ENCODE results near the gene ATP5F1A.
"Not testable (repeated sequence)": the region's sequence is repeated elsewhere in the genome, so short reads cannot be mapped to it uniquely, and the experiment has no call there.

The ATP5F1A gene

GRCh38 chr18:46097801-46098615 lies at the start of gene ATP5F1A:
Gene ATP5F1A (minus strand): TSS chr18:46098296. CDS start chr18:46098231, 65 bp downstream.
- DNase-seq, result peak; percentile 92

GRCh38 chr18:46141199-46141598 lies 43.1 kb upstream of the ATP5F1A start:
- no peak for DNase-seq

GRCh38 chr18:46140173-46140572 lies 42.1 kb upstream of the ATP5F1A start:
- DNase-seq, result no peak

- DNase-seq, result no peak
These were observed 37.0 kb upstream of the ATP5F1A start for GRCh38 chr18:46134920-46135675.

GRCh38 chr18:46133534-46133933 lies 35.4 kb upstream of the ATP5F1A start:
- no peak for DNase-seq

GRCh38 chr18:46130549-46130948 lies 32.5 kb upstream of the ATP5F1A start:
- DNase-seq, result not testable (repeated sequence)

GRCh38 chr18:46130061-46130460 lies 32.0 kb upstream of the ATP5F1A start:
- no peak for DNase-seq

- DNase-seq, result not testable (repeated sequence)
These were observed 28.5 kb upstream of the ATP5F1A start for GRCh38 chr18:46126625-46127024.

- no peak for DNase-seq
These were observed 15.7 kb upstream of the ATP5F1A start for GRCh38 chr18:46113751-46114150.

GRCh38 chr18:46110406-46110805 lies 12.3 kb upstream of the ATP5F1A start:
- DNase-seq, result no peak

- no peak for DNase-seq
These were observed 11.3 kb upstream of the ATP5F1A start for GRCh38 chr18:46109386-46109785.

- peak; percentile 91 for DNase-seq
These were observed 6.2 kb upstream of the ATP5F1A start, which contains the start of gene HAUS1 for GRCh38 chr18:46104128-46104911. Gene HAUS1 (plus strand): TSS chr18:46104385. CDS start chr18:46104412, 27 bp downstream.

GRCh38 chr18:46099463-46099862 lies 1.4 kb upstream of the ATP5F1A start:
- DNase-seq, result no peak

- no peak for DNase-seq
These were observed 479 bp upstream of the ATP5F1A start for GRCh38 chr18:46098616-46098933.

- no peak for DNase-seq
These were observed 680 bp downstream of the ATP5F1A start for GRCh38 chr18:46097431-46097800.

- no peak for DNase-seq
These were observed 1.3 kb downstream of the ATP5F1A start for GRCh38 chr18:46096651-46097300.

GRCh38 chr18:46095532-46095931 lies 2.6 kb downstream of the ATP5F1A start:
- no peak for DNase-seq

- not testable (repeated sequence) for DNase-seq
These were observed 9.6 kb downstream of the ATP5F1A start for GRCh38 chr18:46088501-46088900.

GRCh38 chr18:46084431-46084830 lies 13.7 kb downstream of the ATP5F1A start:
- DNase-seq, result no peak

- DNase-seq, result no peak
These were observed 17.9 kb downstream of the ATP5F1A start for GRCh38 chr18:46080156-46080555.

- no peak for DNase-seq
These were observed 18.8 kb downstream of the ATP5F1A start for GRCh38 chr18:46079336-46079735.

- DNase-seq, result peak; percentile 56
These were observed 24.4 kb downstream of the ATP5F1A start for GRCh38 chr18:46073474-46074331.

Measured in stimulated activated CD4-positive, alpha-beta T cell treated with anti-CD3 and anti-CD28 coated beads, Interleukin-15, amount 100 ng/mL, for 24 hours (primary cell).